HL-60/S4 (cell line): ENCODE results near the gene ACSM5.
"Not testable (repeated sequence)": the region's sequence is repeated elsewhere in the genome, so short reads cannot be mapped to it uniquely, and the experiment has no call there.

Experiments used
- in situ Hi-C: fragments of 300-500 bp; cut with MboI; formaldehyde crosslinking; loops from 2 replicates; pipeline ENCODE4 v1.14.3; 2022; ENCODE audit warnings: low sequenced_read_pairs

ACSM5 gene

GRCh38 chr16:20397468-20398074 lies 11.8 kb upstream of the ACSM5 start:
- in situ Hi-C loops, result loop anchor here (25.0 kb wide), 1 partner anchor 810 kb away; no protein-coding TSS in a partner anchor

- in situ Hi-C loops, result loop anchor here (25.0 kb wide), 1 partner anchor 811 kb away; no protein-coding TSS in a partner anchor
Measured at GRCh38 chr16:20398603-20399002, 10.7 kb upstream of the ACSM5 start.

GRCh38 chr16:20399185-20399584 lies 10.1 kb upstream of the ACSM5 start:
- in situ Hi-C loops, result loop anchor here (25.0 kb wide), 1 partner anchor 812 kb away; no protein-coding TSS in a partner anchor

- in situ Hi-C loops, result no loop called here
Measured at GRCh38 chr16:20401066-20401465, 8.3 kb upstream of the ACSM5 start.

GRCh38 chr16:20401475-20402016 lies 7.8 kb upstream of the ACSM5 start:
- in situ Hi-C loops, result no loop called here

- in situ Hi-C loops, result no loop called here
Measured at GRCh38 chr16:20402651-20403050, 6.7 kb upstream of the ACSM5 start.

GRCh38 chr16:20404637-20405036 lies 4.7 kb upstream of the ACSM5 start, which contains the start of gene PDILT:
Gene PDILT (minus strand): TSS chr16:20404737. CDS start chr16:20399300, 5,437 bp downstream.
- in situ Hi-C loops, result no loop called here

GRCh38 chr16:20410121-20410723 lies 888 bp downstream of the ACSM5 start:
- in situ Hi-C loops, result no loop called here

GRCh38 chr16:20411055-20411454 lies 1.7 kb downstream of the ACSM5 start:
- in situ Hi-C loops, result no loop called here

- in situ Hi-C loops, result no loop called here
Measured at GRCh38 chr16:20415541-20415940, 6.2 kb downstream of the ACSM5 start.

GRCh38 chr16:20419093-20419492 lies 9.8 kb downstream of the ACSM5 start:
- in situ Hi-C loops, result not testable (repeated sequence)

- in situ Hi-C loops, result not testable (repeated sequence)
Measured at GRCh38 chr16:20421748-20422147, 12.4 kb downstream of the ACSM5 start.

GRCh38 chr16:20423772-20424128 lies 14.4 kb downstream of the ACSM5 start:
- in situ Hi-C loops, result not testable (repeated sequence)

GRCh38 chr16:20424129-20424866 lies 15.0 kb downstream of the ACSM5 start:
- in situ Hi-C loops, result no loop called here

GRCh38 chr16:20427401-20427797 lies 18.1 kb downstream of the ACSM5 start:
- in situ Hi-C loops, result not testable (repeated sequence)

- in situ Hi-C loops, result not testable (repeated sequence)
Measured at GRCh38 chr16:20429499-20429898, 20.2 kb downstream of the ACSM5 start.

- in situ Hi-C loops, result not testable (repeated sequence)
Measured at GRCh38 chr16:20430480-20430879, 21.1 kb downstream of the ACSM5 start.

GRCh38 chr16:20430948-20431347 lies 21.6 kb downstream of the ACSM5 start:
- in situ Hi-C loops, result no loop called here

- in situ Hi-C loops, result not testable (repeated sequence)
Measured at GRCh38 chr16:20438950-20439349, 29.6 kb downstream of the ACSM5 start.

- in situ Hi-C loops, result not testable (repeated sequence)
Measured at GRCh38 chr16:20439820-20440231, 30.5 kb downstream of the ACSM5 start.

GRCh38 chr16:20440731-20441130 lies 31.4 kb downstream of the ACSM5 start:
- in situ Hi-C loops, result not testable (repeated sequence)

GRCh38 chr16:20441191-20441590 lies 31.9 kb downstream of the ACSM5 start:
- in situ Hi-C loops, result no loop called here
